HCT116 (cell line): ENCODE measurements around the gene SIPA1L3.

ENCODE experiments used
- CTCF ChIP-seq, 3 experiments: fragments of 200-600 bp in 1 of 3; sonication (generic) in 1 of 3; IDR thresholded peaks in 2 of 3; conservative IDR thresholded peaks in 1 of 3; 2 replicates each; pipeline ENCODE4 v1.5.1; 2012 to 2017; ENCODE audit warnings: low read depth in 2 of 3, low read length in 2 of 3, antibody characterized with exemption in 1 of 3, borderline replicate concordance in 1 of 3, control low read depth in 1 of 3, mild to moderate bottlenecking in 1 of 3, mixed read lengths in 1 of 3, mixed run types in 1 of 3, moderate library complexity in 1 of 3; ENCODE audit not compliant: insufficient read depth in 1 of 3
- ELF1 ChIP-seq: IDR thresholded peaks from 2 replicates; pipeline ENCODE4 v1.6.1; 2012; ENCODE audit warnings: low read depth, borderline replicate concordance
- EZH2 ChIP-seq: fragments of 200-600 bp; sonication (generic); IDR thresholded peaks from 2 replicates; pipeline ENCODE4 v1.6.1; 2017; ENCODE audit warnings: antibody characterized with exemption, mixed run types
- JUND ChIP-seq: IDR thresholded peaks from 2 replicates; pipeline ENCODE4 v1.6.1; 2012
- MAX ChIP-seq: IDR thresholded peaks from 2 replicates; pipeline ENCODE4 v1.6.1; 2012
- POLR2A ChIP-seq: IDR thresholded peaks from 2 replicates; pipeline ENCODE4 v1.7.0; 2011; ENCODE audit warnings: borderline replicate concordance; ENCODE audit not compliant: insufficient read depth, insufficient read length; ENCODE audit errors: extremely low read depth
- RAD21 ChIP-seq: IDR thresholded peaks from 2 replicates; pipeline ENCODE4 v1.6.1; 2012; ENCODE audit warnings: low read depth, mild to moderate bottlenecking
- REST ChIP-seq: IDR thresholded peaks from 2 replicates; pipeline ENCODE4 v1.6.1; 2012; ENCODE audit warnings: low read depth
- ZBTB33 ChIP-seq: IDR thresholded peaks from 2 replicates; pipeline ENCODE4 v1.6.1; 2011; ENCODE audit warnings: mild to moderate bottlenecking, low read length, moderate library complexity; ENCODE audit not compliant: insufficient replicate concordance; ENCODE audit errors: extremely low read depth
- ZFX ChIP-seq: fragments of 450-650 bp; IDR thresholded peaks from 2 replicates; pipeline ENCODE4 v1.6.1; 2017
- ZNF274 ChIP-seq: fragments of 200-500 bp; sonication (Bioruptor generic); IDR thresholded peaks from 2 replicates; pipeline ENCODE4 v1.6.1; 2014; ENCODE audit warnings: mild to moderate bottlenecking, low read depth, low read length, inconsistent platforms

GRCh38 chr19:37953171-37953917, 46.3 kb downstream of the SIPA1L3 start:
- TF ChIP-seq POLR2A (no peak), ZBTB33 (no peak), RAD21 (no peak), CTCF (IDR thresholded peaks at IDR 0.05 in 2 of 3, conservative IDR thresholded peaks at IDR 0.05 in 1 of 3; ENCODE audit: borderline replicate concordance in 1 of 3, insufficient read depth in 1 of 3, low read depth in 2 of 3, low read length in 2 of 3) (no peak), EZH2 (no peak), REST (no peak), ZNF274 (no peak), MAX (no peak), JUND (no peak), ELF1 (no peak), ZFX (no peak)
